Endothelial cell (in vitro differentiated cells): ENCODE results near the gene PARP4. TPM values are rescaled to one million over a fixed set of nuclear protein-coding genes. Genes with fewer than 3 reads are reported as not detected.
"Not testable (repeated sequence)": the region's sequence is repeated elsewhere in the genome, so short reads cannot be mapped to it uniquely, and the experiment has no call there.

Source experiments
- DNase-seq: peaks from one replicate; pipeline ENCODE4 v3.0.0; 2021; ENCODE audit warnings: low spot score
- H3K27ac Mint-ChIP-seq: one replicate; pipeline ENCODE4 v1.8.0; 2021; ENCODE audit warnings: mixed read lengths, inconsistent platforms; ENCODE audit not compliant: unreplicated experiment
- H3K27me3 Mint-ChIP-seq: one replicate; pipeline ENCODE4 v1.8.0; 2021; ENCODE audit warnings: mild to moderate bottlenecking, moderate library complexity, mixed read lengths, inconsistent platforms; ENCODE audit not compliant: unreplicated experiment
- H3K36me3 Mint-ChIP-seq: one replicate; pipeline ENCODE4 v1.8.0; 2021; ENCODE audit warnings: mild to moderate bottlenecking, low read depth, mixed read lengths, inconsistent platforms; ENCODE audit not compliant: unreplicated experiment
- H3K4me1 Mint-ChIP-seq: one replicate; pipeline ENCODE4 v1.8.0; 2021; ENCODE audit warnings: mild to moderate bottlenecking, mixed read lengths, inconsistent platforms; ENCODE audit not compliant: unreplicated experiment
- H3K4me3 Mint-ChIP-seq: one replicate; pipeline ENCODE4 v1.8.0; 2021; ENCODE audit warnings: mild to moderate bottlenecking, mixed read lengths, inconsistent platforms; ENCODE audit not compliant: unreplicated experiment
- H3K9me3 Mint-ChIP-seq: one replicate; pipeline ENCODE4 v1.8.0; 2021; ENCODE audit warnings: mixed read lengths, inconsistent platforms; ENCODE audit not compliant: unreplicated experiment
- CTCF ChIP-seq: fragments of 200-600 bp; sonication (generic); IDR thresholded peaks from one replicate; pipeline ENCODE4 v1.5.0; 2021; ENCODE audit warnings: antibody characterized with exemption; ENCODE audit not compliant: unreplicated experiment
- total RNA-seq: library from RNA; stranded (reverse); fragmentation: NEBNext Ultra II Directional; extraction: Animal tissue kit (Norgen Biotek cat#: 25700); gene quantifications from one replicate; pipeline ENCODE4 v1.2.1, GENCODE V29; 2021; ENCODE audit not compliant: unreplicated experiment

The PARP4 gene
- total RNA-seq, 1 donor from 2014 or later = 31.8 TPM

GRCh38 chr13:24392972-24393371 lies 119.6 kb downstream of the PARP4 start:
- Mint-ChIP-seq H3K4me1 (no peaks in the 10 kb centered on the region), H3K27me3 (peaks cover 10% of the 10 kb centered on the region), H3K4me3 (no peak overlapping the region), H3K36me3 (peaks cover 10% of the 10 kb centered on the region), H3K9me3 (no peaks in the 10 kb centered on the region), H3K27ac (no peak overlapping the region)
- TF ChIP-seq CTCF = no peak
- DNase-seq = no peak

DNA sequence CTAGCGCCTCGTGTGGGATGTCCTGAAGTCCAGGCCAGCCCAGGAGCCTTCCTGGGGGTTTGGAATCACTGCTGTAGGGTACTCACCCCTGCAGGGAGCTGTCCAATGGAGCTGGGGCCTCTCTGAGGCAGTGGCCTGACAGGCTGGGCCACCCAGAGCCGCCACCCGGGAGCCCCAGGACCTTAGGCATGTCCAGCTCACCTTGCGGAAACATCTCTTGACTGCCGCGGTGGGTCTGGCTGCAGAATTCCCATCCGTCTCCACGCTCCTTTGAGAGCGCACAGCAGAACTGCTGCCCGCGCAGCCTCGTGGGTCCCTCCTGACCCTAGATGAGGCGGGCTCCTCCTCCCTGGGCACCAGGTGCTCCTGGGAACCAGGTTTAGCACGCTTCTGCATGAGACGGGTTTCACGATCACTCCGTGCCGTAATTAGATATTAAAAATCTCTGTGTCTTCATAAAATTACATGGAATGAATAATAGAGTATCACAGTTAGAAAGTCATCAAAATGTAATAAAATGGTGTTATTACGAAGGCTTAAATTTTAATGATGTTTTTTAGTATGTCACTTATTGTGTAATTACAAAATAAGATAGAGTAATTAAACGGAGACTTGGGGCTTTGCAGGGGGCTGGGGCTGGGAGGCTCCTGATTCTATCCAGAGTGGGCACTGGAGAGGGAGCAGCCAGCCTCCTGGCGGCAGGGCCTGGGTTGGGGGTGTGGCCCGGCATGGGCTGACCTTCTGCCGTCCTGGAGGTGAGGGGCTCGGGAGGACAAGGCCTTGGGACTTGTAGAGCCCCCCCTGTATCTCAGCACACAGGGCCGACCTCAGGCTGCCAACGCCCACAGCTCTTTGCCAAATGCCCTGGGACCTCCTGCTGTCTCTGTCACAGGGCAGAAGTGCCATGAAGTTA lies 120.6 kb downstream of the PARP4 start:
- H3K27ac Mint-ChIP-seq, H3K4me3 Mint-ChIP-seq, H3K9me3 Mint-ChIP-seq, H3K36me3 Mint-ChIP-seq, DNase-seq, H3K4me1 Mint-ChIP-seq: not testable (repeated sequence)
- peaks cover 12% of the 10 kb centered on the region for H3K27me3 Mint-ChIP-seq

GRCh38 chr13:24390795-24391194 lies 121.8 kb downstream of the PARP4 start:
- H3K9me3 Mint-ChIP-seq, H3K4me3 Mint-ChIP-seq, H3K4me1 Mint-ChIP-seq, H3K36me3 Mint-ChIP-seq, H3K27ac Mint-ChIP-seq, DNase-seq: not testable (repeated sequence)
- peaks cover 13% of the 10 kb centered on the region for H3K27me3 Mint-ChIP-seq

- H3K4me3 Mint-ChIP-seq = no peak overlapping the region
- DNase-seq = no peak
- no peaks in the 10 kb centered on the region for H3K4me1 Mint-ChIP-seq
- peaks cover 12% of the 10 kb centered on the region for H3K27me3 Mint-ChIP-seq
- no peaks in the 10 kb centered on the region for H3K9me3 Mint-ChIP-seq
- H3K27ac Mint-ChIP-seq = no peak overlapping the region
- TF ChIP-seq CTCF = no peak
- H3K36me3 Mint-ChIP-seq = no peaks in the 10 kb centered on the region
These were observed 123.1 kb downstream of the PARP4 start for GRCh38 chr13:24389506-24389905.

DNA sequence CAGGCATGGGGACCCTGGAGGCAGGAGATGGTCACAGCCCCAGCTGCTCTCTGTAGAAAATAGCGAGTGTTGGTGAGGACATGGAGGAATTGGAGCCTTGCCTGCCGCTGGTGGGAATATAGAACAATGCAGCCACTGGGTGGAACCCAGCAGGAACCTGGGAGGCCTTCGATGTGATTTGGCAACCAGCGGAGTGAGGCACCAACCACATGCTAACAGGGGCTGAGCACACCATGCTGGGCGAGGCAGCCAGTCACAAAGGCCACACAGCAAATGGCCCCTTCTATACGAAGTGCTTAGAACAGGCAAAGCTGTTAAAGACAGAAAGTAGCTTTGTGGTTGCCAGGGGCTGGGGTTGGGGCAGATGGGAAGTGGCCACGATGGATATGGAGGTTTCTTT lies 123.8 kb downstream of the PARP4 start:
- H3K27ac Mint-ChIP-seq, DNase-seq, H3K4me1 Mint-ChIP-seq, H3K9me3 Mint-ChIP-seq, H3K36me3 Mint-ChIP-seq, H3K4me3 Mint-ChIP-seq: not testable (repeated sequence)
- peaks cover 11% of the 10 kb centered on the region for H3K27me3 Mint-ChIP-seq

- no peak for DNase-seq
- H3K4me3 Mint-ChIP-seq = no peak overlapping the region
- H3K9me3 Mint-ChIP-seq = no peaks in the 10 kb centered on the region
- H3K4me1 Mint-ChIP-seq = no peaks in the 10 kb centered on the region
- peaks cover 10% of the 10 kb centered on the region for H3K27me3 Mint-ChIP-seq
- peaks cover 3% of the 10 kb centered on the region for H3K36me3 Mint-ChIP-seq
- H3K27ac Mint-ChIP-seq = no peak overlapping the region
- TF ChIP-seq CTCF = no peak
These were observed 125.5 kb downstream of the PARP4 start for GRCh38 chr13:24386816-24387708.
